Renal pelvis (tissue), 4 donors: ENCODE measurements around the gene FAM234A. TPM values are rescaled to one million over a fixed set of nuclear protein-coding genes. Genes with fewer than 3 reads are reported as not detected.

Source experiments
- DNase-seq: peaks from one replicate; pipeline ENCODE4 v3.0.0-alpha.2; 2013
- polyA plus RNA-seq, 3 donors: library from polyadenylated mRNA; unstranded; fragments of 120-200 nt; gene quantifications; one replicate each; pipeline ENCODE4 v1.2.1, GENCODE V29; 2013; ENCODE audit not compliant: insufficient read length in 3 of 3

FAM234A gene
- polyA plus RNA-seq, 3 donors = 85.7 to 90.9 (median 87.4) TPM

DNA sequence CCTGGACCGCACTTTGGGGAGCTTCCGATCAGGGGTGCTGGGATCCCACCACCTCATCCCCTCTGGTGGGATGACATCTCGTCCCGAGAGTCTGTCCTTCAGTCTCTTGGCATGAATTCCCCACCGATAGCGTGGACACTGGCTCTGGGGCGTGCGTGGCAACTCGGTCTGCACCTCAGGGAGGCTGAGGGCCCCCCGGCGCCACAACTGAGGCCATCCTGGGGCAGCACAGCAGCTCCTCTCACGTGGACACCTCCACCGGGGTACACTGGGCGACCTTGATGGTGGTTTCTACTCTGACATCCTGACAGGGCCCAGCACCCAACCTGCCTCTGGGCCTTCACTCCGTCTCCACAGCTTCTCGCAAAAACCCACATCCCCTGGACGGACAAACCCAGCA, 56.9 kb downstream of the FAM234A start:
- DNase-seq = no peak

- DNase-seq = no peak
These were observed 58.6 kb downstream of the FAM234A start for GRCh38 chr16:293043-293775.

DNA sequence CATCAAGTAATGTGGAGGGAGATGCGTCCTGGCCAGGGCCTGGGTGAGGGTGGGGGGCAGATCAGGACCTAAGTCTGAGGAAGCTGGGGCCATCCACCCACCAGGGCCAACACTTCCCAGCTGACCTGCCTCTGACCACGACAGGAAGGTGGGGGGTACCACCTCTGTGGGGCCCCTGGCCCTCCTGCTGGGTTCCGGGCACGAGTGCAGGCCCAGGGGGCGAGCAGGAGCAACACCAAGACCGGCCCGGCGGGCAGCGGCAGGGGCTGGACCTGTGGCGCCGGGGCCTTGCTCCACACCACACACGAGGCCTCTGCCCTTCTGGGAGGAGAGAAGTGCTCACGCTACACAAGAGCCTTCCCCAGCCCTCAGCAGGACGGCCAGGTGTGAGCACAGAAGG, 61.7 kb downstream of the FAM234A start:
- DNase-seq = no peak

DNA sequence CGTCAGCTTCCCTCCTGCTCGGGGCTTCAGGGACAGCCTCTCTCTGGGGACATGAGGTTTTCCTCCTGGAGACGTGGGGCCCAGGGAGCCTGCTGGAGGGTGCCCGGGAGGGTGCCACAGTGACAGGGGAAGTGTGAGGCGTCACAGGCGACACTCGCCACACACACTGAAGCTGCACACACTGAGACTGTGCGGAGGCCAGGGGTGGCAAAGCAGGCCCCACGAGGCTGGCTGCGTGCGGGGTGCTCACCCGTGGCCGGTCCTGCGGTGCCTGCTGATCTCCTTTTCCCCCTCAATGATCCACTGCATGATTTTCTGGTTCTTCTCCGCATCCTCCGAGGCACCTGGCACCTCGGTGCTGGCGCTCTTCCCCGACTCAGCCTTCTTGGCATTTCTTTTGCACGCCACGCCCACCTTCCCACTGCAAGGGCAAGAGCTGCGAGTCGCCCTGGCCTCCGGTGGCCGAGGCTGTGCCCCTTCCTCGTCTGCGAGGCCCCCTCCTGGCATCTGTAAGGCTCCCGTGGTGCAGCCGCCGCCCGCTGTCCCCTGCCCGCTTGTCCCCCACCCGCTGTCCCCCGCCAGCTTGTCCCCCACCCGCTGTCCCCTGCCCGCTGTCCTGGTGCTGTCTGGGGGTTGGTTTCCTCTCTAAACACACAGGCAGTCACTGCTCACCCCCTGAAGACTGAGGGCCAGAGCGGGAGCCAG, 62.3 kb downstream of the FAM234A start:
- DNase-seq = no peak

- no peak for DNase-seq
These were observed 63.2 kb downstream of the FAM234A start for GRCh38 chr16:297832-298231.

DNA sequence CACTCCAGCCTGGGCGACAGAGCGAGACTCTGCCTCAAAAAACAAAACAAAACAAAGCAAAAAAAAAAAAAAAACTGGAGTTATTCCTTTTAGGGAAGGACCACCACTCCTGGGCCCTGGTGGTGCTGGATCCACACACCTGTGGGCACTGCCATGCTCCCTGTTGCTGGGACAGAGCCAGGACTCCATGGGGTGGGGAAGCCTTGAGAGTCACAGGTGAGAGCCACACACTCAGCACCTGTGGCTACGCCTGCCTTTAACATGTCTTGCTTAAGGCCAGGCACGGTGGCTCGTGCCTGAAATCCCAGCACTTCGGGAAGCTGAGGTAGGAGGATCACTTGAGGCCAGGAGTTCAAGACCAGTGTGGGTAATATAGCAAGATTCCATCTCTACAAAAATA, 66.6 kb downstream of the FAM234A start:
- no peak for DNase-seq

DNA sequence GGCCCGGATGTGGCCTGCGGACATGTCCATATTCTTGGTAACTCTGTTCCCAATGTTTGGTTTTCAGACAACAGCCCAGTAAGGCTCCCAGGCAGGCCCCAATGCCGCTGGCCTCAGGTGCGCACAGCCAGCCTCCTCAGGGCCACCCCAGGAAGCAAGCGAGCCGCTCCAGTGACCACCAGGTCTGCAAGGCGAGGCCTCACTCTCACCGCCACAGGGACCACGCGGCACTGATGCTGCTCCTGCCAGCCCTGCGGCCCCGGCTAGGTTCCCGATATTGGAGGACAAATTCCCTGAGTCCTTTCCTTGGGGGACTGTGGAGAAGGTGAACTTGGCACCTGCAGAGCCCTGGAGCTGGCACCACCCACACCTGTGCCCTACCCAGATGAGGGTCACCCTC, 67.3 kb downstream of the FAM234A start:
- DNase-seq = no peak

DNA sequence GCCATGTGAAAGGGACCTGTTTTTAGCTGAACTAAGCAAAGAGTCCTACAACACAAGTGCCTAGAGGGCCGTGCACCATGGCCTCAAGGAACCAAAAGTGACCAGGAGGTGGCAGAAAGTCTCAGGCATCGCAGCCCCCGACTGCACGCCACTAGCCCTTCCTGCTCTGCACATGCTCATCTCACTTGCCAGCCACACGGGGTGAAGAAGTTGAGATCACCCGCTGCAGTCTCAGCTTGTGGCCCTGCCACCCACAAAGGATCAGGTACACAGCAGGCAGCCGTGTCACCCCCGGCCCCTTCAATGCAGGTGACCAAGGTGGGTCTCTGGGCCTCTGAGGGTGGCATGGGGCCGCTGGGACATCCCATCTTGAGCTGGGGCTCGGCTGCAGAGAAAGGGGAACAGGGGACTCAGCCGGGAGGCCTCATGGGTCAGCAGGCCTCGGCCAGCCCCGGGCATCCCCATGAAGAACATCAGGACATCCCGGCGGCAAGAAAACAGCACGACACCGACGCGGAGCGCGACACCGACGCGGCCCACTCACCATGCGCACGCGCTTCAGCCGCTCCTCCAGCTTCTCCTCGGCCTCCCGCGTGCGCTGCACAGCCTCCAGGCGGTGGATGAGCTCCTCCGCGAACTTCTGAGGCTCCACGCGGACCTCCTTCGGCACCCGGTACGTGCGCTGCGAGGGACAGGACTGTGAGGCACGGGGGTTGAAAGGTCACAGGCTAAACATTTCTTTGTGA, 69.3 kb downstream of the FAM234A start:
- no peak for DNase-seq

DNA sequence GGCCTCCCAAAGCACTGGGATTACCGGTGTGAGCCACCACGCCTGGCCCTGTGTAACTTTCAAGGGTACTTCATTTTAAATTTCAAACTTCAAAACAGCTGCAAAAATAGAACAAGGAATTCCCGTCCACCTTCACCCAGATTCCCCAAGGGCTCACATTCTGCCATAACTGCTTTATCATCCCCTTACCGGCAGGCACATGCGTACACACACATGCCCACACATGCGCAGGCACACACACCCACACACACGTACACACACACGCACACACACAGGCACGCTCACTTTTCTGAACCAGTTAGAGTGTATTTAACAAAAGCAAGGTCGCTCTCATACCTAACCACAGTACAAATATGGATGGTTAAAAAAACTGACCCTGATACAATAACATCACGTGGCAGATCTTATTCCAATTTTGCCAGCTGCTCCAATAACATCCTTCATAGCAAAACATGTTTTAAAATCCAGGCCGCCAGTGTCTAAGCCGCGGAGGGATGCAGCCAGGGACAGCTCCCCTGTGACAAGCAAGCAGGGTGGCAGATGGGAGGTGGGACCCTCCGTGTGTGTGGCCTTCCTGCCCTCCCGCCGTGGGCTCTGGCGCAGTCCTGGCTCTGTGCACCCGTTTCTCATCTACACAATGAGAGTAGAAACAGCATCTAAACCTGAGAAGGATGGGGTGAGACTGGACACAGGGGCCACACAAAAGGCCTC, 71.5 kb downstream of the FAM234A start:
- no peak for DNase-seq

- DNase-seq = no peak
These were observed 72.3 kb downstream of the FAM234A start for GRCh38 chr16:306911-307370.

DNA sequence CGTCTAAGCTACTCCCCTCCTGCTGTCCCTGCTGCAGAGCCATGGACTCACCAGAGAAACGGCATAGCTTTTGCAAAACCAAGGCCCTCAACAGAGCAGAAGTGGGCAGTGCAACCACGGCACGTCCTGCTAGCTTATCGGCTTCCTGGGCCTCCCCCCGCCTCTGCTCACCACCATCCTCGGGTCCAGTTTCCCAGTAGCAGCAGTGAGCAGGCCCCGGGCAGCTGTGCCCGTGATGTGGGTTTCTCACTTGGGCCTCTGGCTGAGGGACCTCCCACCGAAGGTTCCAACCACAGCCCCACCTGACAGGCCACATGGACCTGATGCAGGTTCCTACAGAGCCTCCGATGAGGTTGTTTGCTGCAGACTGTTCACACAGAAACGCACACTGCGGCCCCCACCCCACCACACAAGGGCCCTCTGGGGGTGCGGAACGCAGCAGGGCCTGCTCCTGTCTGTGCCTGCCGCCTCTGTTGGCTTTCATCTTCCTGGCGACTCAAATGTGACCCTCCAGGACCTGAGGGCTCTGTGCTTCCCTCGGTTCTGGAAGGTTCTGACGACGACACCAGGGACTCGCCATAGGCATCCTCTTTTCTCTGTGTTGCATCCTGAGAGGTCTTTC, 73.2 kb downstream of the FAM234A start:
- no peak for DNase-seq

DNA sequence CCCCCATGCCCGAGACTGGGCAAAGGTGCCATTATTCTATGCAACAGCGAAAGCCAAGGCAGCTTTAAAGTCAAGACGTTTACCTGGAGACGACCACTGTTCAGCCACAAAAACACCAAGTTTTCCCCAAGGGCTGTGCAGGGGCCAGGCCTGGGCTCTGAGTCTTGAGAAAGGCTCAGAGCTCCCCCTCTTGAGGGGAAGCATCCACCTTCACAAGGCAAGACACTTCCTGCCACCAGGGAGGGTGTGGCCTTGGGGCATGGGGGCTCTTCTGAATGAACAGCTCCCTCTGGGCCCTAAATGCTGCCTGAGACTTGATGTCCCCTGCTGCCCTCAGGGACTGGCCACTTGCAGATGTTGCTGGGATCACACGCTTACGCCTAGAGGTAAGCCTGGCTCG, 74.9 kb downstream of the FAM234A start:
- no peak for DNase-seq

DNA sequence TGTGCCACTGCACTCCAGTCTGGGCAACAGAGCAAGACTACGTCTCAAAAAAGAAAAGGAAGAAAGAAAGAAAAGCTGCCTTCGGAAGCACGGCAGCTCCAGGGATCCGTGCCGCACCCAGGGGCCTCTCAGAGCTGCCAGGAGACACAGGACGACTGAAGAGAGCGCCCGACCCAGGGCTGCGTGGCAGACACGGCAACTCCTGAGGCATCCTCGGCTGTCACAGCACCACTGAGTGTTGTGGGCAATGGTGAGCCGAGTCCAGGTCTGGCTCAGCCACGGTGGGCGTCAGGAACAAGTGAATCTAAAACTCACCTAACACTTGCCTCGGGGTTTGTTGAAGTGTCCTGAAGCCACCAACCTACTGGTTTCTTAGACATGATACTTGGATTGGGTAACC, 77.1 kb downstream of the FAM234A start:
- no peak for DNase-seq

GRCh38 chr16:314351-314750, 79.7 kb downstream of the FAM234A start:
- no peak for DNase-seq

DNA sequence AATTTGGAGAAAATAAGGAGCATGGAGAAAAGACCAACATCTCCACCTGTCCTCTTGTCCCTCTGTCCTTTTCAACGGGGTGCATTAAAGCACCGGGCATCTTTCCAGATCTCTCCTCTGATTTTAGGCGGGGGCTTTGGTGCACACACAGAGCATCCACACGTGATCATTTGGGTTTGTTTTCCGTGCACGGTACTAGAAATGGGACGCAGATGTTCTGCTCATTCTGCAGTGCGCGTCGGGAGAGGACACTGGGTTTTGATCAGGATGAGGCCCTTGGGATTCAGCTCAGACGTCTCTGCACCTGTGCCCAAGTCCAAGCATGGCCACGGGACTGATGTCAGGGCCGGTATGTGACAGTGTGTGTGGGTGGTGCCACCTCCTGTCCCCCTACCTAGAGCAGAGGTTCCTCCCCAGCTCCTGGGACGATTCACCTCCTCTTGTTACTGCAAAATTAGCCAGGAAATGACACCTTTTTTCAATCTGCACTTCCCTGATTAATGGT, 80.2 kb downstream of the FAM234A start:
- DNase-seq = no peak

Other genes starting within 250 kb of the FAM234A start
- 10 to 100 TPM; 12.3 to 13.6 (median 13.5) TPM for gene POLR3K, start 181.2 kb upstream of the FAM234A start, polyA plus RNA-seq
- 10 to 100 TPM; 43.0 to 46.0 (median 44.3) TPM for gene SNRNP25, start 181.0 kb upstream of the FAM234A start, polyA plus RNA-seq
- gene RHBDF1, start 162.2 kb upstream of the FAM234A start, polyA plus RNA-seq = 10 to 100 TPM; 25.3 to 30.4 (median 29.9) TPM
- 10 to 100 TPM; 26.9 to 32.2 (median 31.5) TPM for gene MPG, start 156.6 kb upstream of the FAM234A start, polyA plus RNA-seq
- gene NPRL3, start 96.1 kb upstream of the FAM234A start, polyA plus RNA-seq = 10 to 100 TPM; 30.9 to 38.4 (median 36.7) TPM
- 1 to 10 TPM; 1.8 to 3.1 (median 2.4) TPM for gene HBZ, start 82.2 kb upstream of the FAM234A start, polyA plus RNA-seq
- gene HBM, start 68.8 kb upstream of the FAM234A start, polyA plus RNA-seq = 1 to 10 TPM; 3.2 to 5.6 (median 4.8) TPM
- 1,000 to 10,000 TPM in 2 of 3 donors, 100 to 1,000 TPM in 1; 753 to 1,397 (median 1,145) TPM for gene HBA2, start 61.9 kb upstream of the FAM234A start, polyA plus RNA-seq
- 100 to 1,000 TPM; 567 to 842 (median 719) TPM for gene HBA1, start 58.1 kb upstream of the FAM234A start, polyA plus RNA-seq
- gene HBQ1, start 54.4 kb upstream of the FAM234A start, polyA plus RNA-seq = 1 to 10 TPM in 1 of 3 donors, under 1 TPM in 2; 0.73 to 1.2 (median 0.75) TPM
- gene LUC7L, start 5.4 kb upstream of the FAM234A start, polyA plus RNA-seq = 100 to 1,000 TPM; 116 to 159 (median 151) TPM
- gene RGS11, start 41.1 kb downstream of the FAM234A start, polyA plus RNA-seq = 1 to 10 TPM; 1.8 to 2.8 (median 1.9) TPM
- gene ARHGDIG, start 45.8 kb downstream of the FAM234A start, polyA plus RNA-seq = 1 to 10 TPM; 1.2 to 5.6 (median 4.2) TPM
- 1 to 10 TPM in 2 of 3 donors, under 1 TPM in 1; 0.58 to 2.4 (median 1.4) TPM for gene PDIA2, start 48.3 kb downstream of the FAM234A start, polyA plus RNA-seq
- 10 to 100 TPM; 21.9 to 22.9 (median 22.7) TPM for gene AXIN1, start 117.9 kb downstream of the FAM234A start, polyA plus RNA-seq
- gene MRPL28, start 135.7 kb downstream of the FAM234A start, polyA plus RNA-seq = 10 to 100 TPM; 66.6 to 94.3 (median 88.1) TPM
- gene PGAP6, start 147.2 kb downstream of the FAM234A start, polyA plus RNA-seq = 10 to 100 TPM; 59.4 to 76.2 (median 65.6) TPM
- 100 to 1,000 TPM; 120 to 161 (median 140) TPM for gene NME4, start 162.4 kb downstream of the FAM234A start, polyA plus RNA-seq
- gene DECR2, start 167.1 kb downstream of the FAM234A start, polyA plus RNA-seq = 10 to 100 TPM; 19.6 to 47.3 (median 33.7) TPM
- 100 to 1,000 TPM; 100 to 155 (median 149) TPM for gene RAB11FIP3, start 190.8 kb downstream of the FAM234A start, polyA plus RNA-seq